GM19328 (cell line): ENCODE results near the gene SCNN1G.

Experiments
- ATAC-seq: cut with Tn5 transposase; IDR thresholded peaks from one replicate; pipeline ENCODE4 v1.9.1; 2021; ENCODE audit warnings: mild to moderate bottlenecking, moderate library complexity; ENCODE audit not compliant: unreplicated experiment

The SCNN1G gene

DNA sequence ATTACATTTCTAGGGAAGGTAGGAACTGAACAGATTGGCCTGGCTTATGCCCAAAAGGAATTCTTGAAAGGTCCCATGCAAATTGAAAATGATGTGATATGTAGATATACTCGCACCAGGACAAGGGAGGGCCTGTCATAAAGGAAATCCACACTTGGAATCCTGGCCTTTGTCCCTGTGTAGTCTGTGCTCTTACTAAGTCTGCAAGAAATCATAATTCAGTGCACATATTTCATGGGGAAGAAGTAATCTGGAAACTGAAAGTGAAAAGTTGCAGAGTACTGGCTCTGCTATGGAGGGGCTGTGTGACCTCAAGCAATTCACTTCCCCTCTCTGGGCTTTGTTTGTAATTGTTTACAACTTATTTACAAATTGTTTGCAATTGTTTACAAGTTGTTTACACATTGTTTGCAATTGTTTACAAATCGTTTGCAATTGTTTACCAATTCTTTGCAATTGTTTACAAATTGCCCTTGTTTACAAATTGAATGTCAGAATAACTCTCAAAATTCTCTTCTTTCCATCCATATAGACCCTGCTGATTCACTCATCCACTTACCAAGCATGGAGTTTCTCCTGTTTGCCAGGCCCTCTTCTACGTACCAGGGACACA is 12.9 kb downstream of the SCNN1G start:
- no peak for ATAC-seq

DNA sequence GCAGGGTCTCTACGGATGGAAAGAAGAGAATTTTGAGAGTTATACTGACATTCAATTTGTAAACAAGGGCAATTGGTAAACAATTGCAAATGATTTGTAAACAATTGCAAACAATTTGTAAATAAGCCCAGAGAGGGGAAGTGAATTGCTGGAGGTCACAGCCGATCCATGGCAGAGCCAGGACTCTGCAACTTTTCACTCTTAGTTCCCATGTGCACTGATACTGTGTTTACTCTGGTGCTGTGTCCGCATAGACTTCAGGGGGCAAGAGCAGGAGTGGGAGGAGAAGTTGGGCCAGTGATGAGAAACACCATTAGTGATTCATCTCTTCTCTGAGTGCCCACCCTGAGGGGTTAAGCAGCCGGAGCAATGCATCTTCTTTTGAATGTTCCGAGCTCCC is 14.0 kb downstream of the SCNN1G start:
- ATAC-seq = no peak

DNA sequence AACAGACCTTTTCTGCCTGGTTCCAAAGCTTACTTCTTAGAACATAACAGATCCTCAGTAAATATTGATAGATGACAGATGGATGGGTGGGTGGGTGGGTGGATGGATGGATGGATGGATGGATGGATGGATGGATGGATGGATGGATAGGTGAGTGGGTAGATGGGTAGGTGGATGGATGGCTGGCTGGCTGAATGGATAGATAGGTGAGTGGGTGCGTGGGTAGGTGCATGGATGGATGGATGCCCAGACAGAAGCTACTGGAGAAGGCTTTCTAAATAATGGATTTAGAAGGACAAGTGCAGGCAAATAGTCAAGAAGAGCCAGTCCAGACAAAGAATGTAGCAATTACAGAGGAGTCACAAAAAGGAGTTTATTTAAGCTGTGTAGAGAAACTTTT is 19.6 kb downstream of the SCNN1G start:
- ATAC-seq = no peak

DNA sequence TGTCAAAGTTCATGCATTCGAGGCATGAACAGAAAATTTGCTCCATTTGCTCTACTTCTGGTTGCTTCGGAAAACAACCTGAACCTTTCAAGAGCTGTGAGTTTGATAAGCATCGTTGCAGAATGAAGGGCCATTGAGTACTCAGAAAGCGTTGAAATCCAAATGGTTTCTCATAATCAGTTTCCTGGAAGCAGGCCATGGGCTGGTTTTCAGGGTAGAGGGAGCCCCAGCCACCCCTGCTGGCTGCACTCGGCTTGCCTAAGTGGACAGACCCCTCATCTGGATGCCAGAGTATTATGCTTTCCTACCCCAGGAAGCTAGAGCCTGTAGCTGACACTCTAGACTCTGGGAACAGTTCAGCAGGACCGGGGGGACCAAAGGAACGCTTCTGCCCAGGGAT is 24.4 kb downstream of the SCNN1G start:
- ATAC-seq = no peak

DNA sequence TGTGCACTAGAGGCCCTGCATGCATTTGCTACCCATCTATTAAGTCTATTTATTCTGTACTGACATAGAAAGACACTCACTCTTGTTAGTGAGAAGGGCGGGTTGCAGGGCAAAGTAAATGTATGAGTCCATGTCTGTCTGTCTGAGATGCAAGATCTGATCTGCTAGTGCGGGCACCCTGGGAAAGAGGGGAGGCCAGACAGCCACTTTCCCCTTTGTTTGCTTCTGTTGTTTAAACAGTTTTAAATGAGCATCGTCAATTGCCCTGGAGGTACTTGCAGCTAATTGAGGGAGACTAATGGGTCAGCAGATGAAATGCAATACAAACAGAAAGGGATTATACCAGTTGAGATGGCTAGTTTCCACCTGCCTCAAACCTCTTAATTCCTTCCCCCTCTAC is 24.9 kb downstream of the SCNN1G start:
- no peak for ATAC-seq

DNA sequence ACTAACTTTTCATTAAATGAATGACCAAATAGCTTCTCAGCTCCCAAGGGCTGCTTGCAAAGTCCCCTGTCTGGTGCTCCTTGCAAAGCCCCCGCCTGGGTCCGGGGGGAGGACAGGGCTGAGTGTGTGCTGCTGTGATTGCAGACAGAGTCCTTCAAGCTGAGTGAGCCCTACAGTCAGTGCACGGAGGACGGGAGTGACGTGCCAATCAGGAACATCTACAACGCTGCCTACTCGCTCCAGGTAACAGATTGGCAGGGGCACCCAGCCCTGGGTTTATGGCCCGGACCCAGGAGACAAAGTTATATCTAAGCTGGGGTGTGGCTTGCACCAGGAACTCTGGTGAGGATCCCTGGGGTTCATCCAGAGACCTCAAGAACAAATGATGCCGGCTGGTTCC is 27.1 kb downstream of the SCNN1G start:
- no peak for ATAC-seq

DNA sequence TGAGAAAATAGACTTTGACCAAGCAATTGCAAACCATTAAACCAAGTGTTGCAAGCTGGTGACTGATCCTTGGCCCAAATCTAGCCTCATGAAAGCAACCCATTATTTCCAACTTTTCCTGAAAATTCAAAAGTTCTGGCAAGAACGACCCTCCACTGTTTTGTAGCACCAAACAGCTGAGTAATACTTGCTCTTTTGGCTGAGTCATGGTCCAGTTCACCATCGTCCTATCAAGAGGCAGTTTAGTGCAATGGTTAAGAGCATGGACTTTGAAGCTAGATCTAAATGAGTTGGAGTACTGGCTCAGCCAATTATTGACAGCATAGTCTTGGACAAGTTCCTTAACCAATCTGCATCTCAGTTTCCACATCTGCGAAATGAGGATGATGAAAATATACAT is 31.3 kb downstream of the SCNN1G start:
- ATAC-seq = no peak

DNA sequence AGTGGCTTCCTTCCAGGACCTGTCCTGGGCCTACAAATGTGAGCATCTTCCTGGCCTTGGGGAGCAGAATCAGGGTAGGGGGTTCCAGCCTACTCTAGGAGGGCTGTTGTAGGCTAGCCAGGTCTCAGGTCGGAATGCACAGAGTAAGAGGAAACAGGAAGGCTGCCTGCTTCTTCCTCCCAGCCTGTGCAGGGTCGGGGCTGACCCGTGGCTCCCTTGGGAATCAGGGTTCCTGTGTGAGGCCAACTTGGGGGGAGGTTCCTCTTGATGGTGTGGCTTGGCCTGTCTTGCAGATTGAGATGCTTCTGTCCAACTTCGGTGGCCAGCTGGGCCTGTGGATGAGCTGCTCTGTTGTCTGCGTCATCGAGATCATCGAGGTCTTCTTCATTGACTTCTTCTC is 32.3 kb downstream of the SCNN1G start:
- ATAC-seq = no peak

DNA sequence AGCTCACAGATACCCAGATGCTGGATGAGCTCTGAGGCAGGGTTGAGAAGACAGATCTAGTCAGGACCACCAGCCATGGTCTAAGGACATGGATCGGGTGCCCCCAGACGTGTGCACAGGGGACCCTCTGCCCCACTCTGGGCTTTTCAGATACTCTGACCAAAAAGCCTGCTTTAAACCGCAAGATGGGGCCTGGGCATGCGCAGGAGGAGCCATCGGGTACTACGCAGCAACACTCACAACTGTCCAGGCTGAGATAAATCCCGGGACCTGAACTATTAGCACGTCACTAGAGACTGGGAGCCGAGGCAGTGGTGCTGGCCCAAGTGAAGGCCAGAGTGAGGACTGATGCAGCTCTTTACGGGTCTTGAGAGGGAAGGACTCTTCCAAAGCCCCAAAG is 32.9 kb downstream of the SCNN1G start:
- no peak for ATAC-seq

DNA sequence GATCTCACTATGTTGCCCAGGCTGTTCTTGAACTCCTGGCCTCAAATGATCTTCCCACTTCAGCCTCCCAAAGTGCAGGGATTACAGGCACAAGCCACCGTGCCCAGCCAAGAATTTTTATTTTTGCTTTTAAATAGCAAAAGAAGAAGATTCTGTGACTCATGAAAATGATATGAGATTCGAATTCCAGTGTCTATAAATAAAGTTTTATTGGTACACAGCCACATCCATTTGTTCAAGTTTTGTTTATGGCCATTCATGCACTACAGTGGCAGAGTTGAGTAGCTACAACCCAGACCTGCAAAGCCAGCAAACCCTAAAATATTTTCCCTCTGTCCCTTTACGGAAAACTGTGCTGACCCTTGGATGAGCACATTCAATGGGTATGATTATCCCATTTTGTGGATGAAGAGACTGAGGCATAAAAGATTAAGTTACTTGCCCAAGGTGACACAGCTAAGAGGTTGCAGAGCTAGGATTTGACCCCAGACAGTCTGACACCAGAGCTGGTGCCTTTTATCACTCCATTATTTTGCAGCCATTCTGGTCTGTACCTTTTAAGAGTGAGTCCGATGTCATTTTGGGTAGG is 34.2 kb downstream of the SCNN1G start:
- no peak for ATAC-seq

DNA sequence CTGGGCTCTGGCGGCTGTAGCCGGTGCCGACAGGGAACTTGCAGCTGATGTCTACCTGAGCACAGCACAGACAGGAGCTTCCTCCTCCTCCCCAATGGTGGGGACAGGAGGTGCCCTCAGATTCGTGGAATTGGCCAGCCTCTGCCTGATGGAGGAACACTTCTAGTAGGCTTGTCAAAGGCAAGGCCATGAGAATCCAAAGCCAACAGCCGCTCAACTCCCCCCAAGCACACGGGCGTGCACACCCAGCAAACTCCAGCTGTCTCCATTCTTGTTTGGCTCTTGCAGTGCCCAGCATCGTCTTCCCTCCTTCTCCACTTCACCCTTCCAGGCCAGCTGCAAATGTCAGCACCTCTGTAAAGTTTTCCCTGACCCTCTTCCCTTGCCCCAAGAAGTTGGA is 35.1 kb downstream of the SCNN1G start:
- ATAC-seq = no peak

DNA sequence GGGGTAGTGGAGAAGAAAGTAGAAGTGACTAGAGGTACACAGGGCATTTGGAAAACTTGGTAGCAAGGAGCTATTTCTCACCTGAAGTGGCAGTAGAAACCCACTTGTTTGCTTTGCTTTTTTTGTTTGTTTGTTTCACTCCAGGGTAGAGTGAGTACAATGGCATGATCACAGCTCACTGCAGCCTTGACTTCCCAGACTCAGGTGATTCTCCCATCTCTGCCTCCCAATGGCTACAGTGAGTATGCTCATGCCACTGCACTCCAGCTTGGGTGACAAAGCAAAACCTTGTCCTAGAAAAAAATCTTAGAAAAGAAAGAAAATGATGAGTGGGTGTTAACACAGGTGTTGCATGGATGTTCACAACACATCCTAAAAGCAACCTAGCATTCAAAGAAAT is 40.4 kb downstream of the SCNN1G start:
- ATAC-seq = no peak

DNA sequence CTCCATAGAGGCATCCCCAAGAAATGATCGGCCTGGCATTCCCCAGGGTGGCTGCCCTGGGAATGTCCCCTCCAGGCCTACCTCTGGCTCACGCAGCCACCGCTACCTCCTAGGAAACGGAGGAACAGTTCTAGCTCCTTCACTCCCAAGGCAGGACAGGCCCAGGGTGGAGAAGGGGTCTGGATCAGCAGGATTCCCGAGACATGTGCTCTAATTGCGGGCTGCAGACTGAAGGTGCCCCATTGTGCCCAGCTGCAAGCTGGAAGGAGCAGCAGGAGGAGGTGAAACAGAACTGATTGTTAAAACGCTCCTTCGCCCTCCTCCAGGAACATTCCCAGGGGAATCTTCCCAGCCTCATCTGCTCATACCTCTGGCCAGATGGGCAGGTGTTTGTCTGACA is 40.8 kb downstream of the SCNN1G start:
- ATAC-seq = no peak

DNA sequence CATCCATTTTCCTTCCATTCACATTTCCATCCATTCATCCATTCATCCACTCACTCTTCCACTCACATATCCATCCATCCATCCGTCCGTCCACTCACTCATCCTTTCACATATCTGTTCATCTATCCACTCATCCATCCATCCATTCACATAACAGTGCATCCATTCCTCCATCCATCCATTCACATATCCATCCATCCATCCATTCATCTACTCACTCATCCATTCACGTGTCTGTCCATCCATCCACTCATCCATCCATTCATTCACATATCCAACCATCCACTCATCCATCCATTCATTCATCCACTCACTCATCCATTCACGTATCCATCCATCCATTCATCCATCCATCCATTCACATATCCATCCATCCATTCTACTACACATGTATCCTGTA is 42.6 kb downstream of the SCNN1G start:
- no peak for ATAC-seq

DNA sequence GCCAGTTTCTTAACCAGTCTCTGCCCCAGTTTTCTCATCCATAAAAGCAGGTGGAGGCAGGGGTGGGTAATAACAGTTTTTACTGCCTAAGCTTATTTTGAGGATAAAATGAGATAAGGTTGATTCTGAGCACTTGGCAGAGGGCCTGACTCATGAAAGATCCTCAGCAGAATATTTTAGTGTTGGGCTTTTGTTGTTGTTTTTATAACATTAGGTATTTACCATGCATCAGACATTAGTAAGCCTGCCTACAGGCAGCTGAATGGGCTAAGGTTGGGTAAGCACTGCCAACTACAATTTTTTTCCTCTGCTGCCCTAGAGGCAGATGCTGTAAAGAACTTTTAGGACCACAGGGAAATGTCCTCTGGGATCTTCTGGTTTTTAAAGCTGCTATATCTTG is 43.1 kb downstream of the SCNN1G start:
- no peak for ATAC-seq

DNA sequence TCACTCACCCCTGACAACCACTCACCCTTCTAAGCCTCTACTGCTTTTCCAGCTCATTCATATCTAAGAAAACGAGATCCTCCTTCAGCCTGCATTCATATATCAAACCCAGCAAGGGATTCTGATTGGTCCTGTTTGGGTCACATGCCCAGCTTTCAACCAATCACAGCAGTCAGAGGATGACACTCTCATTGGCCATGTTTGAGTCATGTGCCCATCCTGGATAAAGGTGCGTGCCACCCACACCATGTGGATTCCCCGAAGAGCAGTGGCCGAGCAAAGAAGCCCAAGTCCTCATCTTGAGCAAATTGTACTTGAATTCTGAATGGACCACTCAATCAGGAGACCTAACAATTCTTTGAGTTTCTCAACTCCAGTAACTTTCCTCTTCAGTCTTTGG is 45.0 kb downstream of the SCNN1G start:
- no peak for ATAC-seq

DNA sequence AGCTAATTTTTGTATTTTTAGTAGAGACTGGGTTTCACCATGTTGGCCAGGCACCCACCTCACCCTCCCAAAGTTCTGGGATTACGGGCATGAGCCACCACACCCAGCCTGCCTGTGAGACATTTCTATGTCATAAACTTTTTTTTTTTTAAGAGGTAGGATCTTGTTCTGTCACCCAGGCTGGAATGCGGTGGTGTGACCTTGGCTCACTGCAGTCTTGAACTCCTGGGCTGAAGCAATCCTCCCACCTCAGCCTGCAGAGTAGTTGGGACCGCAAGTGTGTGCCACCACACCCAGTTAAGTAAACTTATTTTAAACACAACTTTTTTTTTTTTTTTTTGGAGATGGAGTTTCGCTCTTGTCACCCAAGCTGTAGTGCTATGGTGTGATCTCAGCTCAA is 47.2 kb downstream of the SCNN1G start:
- no peak for ATAC-seq

DNA sequence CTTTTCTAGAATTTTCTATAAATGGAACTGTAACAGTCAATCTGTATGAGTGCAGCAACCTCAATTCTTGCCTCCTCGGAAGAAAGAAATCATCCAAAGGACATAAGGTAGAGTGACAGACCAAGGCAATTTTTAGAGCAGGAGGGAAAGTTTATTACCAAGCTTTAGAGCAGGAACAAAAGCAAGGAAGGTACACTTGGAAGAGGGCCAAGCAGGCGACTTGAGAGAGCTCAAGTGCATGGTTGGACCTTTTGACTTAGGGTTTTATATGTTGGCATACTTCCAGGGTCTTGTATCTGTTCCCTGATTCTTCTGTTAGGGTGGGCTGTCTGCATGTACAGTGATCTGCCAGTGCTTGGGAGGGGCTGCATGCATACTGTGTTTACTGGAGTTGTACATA is 50.3 kb downstream of the SCNN1G start:
- no peak for ATAC-seq

DNA sequence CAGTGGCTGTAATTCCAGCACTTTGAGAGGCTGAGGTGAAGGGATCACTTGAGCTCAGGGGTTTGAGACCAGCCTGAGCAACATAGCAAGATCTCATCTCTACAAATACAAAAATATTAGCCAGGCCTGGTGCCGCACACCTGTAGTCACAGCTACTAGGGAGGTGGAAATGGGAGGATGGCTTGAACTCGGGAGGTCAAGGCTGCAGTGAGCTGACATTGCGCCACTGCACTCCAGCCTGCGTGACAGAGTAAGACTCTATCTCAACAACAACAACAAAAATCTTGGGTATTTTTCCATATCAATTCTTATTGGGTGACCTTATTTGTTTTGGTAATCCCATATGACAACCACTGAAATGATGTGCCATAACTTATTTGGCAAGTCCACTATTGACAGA is 52.6 kb downstream of the SCNN1G start:
- ATAC-seq = no peak

DNA sequence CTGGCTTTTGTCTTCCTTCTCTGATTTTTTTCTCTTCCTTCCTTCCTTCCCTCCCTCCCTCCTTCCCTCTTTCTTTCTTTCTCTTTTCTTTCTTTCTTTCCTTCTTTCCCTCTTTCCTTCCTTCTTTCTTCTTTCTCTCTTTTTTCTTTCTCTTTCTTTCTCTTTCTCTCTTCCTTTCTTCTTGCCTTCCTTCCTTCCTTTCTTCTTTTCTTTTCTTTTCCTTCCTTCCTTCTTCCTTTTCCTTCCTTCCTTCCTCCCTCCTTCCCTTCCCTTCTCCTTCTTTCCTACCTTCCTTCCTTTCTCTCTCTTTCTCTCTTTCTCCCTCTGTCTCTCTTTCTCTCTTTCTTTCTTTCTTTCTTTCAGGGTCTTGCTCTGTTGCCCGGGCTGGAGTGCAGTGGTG is 54.4 kb downstream of the SCNN1G start:
- no peak for ATAC-seq

DNA sequence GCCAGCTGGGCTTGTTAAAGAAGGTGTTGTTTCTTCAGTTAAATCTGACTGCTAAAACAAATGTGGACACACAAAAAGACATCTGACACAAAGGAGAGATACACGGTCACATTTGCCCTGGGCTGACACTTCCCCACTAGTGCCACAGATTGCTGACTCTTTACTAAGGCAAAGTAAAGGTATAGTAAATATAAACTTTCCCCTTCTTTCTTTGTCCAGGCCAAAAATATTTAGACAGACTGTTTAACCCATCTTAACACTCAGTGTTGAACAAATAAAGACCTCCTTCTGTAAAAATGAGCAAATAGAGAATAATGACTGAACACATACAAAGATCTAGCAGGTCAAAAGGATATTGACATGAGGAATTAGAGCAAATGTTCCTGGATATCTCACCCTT is 58.4 kb downstream of the SCNN1G start:
- ATAC-seq = no peak

DNA sequence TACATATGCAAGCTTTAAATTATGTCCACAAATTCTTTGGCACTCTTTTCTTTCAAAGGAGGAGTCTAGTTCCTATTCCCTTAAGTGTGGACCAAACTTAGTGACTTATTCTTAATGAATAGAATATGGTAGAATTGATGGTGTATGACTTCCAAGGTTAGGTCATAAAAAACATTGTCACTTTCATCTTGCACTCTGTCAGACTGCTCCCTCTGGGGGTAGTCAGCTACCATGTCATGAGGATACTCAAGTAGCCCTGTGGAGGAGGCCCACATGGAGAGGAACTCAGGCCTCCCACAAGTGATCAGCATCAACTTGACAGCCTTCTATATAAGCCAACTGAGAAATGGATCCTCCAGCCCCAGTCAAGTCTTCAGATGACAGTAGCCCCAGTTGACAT is 61.6 kb downstream of the SCNN1G start:
- ATAC-seq = no peak

DNA sequence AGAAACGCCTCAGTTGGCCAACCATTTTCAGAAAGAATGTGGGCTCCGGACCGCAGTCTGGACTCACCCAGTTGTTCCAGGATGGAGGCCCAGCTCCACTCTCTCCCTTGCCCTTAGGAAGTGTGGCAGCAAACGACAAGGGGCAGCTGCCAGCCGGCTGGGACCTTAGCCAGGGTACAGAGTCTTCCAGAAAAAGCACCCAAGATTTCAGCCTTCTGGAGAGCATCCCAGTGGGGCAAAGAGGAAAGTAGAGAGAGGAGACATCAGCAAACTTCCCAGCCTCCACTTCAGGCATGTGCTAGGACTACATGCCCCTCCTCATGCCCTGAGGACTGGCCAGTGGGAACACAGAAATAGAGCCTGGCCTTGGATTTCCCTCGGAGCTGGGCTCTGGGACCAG is 62.7 kb downstream of the SCNN1G start:
- ATAC-seq = no peak
